LNCaP clone FGC (cell line): Measurements from ENCODE around the gene ZNF207.
"Not testable (repeated sequence)": the region's sequence is repeated elsewhere in the genome, so short reads cannot be mapped to it uniquely, and the experiment has no call there.

Source experiments
- DNase-seq: peaks from one replicate; pipeline ENCODE4 v3.0.0-alpha.2; 2011; ENCODE audit warnings: low read depth
- H3K4me3 ChIP-seq: 2 replicates; pipeline ENCODE4 v1.5.1; 2011; ENCODE audit warnings: mild to moderate bottlenecking, low read depth, low read length, control low read depth
- TF ChIP-seq, protein P1 (sequence below): IDR thresholded peaks from 2 replicates; pipeline ENCODE4 v1.5.1; 2012; ENCODE audit warnings: mild to moderate bottlenecking; ENCODE audit not compliant: control insufficient read depth, insufficient read depth; ENCODE audit errors: extremely low read depth

The ZNF207 gene

DNA sequence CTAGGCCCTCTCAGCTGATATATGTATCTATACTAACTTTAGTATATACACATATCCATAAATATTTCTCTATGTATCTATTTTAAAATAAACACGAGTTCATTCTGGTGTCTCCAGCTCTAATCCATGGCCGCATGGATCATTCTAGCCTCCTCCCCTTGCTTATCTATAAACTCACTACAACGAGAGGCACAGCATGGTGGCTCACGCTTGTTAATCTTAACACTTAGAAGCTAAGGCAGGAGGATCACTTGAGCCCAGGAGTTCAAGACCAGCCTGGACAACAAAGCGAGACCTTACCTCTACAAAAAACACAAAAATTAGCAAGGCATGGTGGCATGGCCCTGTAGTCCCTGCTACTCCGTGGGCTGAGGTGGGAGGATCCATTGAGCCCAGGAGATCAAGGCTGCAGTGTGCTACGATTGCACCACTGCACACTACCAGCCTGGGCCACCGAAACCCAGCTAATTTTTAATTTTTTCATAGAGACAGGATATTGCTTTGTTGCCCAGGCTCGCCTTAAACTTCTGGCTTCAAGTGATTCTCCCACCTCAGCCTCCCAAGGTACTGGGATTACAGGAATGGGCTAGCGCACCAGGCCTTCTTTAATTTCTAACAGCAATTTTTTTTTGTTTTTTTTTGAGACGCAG, 3.9 kb upstream of the ZNF207 start:
- no peak overlapping the region for H3K4me3 ChIP-seq
- DNase-seq: no peak
- TF ChIP-seq, protein P1, sequence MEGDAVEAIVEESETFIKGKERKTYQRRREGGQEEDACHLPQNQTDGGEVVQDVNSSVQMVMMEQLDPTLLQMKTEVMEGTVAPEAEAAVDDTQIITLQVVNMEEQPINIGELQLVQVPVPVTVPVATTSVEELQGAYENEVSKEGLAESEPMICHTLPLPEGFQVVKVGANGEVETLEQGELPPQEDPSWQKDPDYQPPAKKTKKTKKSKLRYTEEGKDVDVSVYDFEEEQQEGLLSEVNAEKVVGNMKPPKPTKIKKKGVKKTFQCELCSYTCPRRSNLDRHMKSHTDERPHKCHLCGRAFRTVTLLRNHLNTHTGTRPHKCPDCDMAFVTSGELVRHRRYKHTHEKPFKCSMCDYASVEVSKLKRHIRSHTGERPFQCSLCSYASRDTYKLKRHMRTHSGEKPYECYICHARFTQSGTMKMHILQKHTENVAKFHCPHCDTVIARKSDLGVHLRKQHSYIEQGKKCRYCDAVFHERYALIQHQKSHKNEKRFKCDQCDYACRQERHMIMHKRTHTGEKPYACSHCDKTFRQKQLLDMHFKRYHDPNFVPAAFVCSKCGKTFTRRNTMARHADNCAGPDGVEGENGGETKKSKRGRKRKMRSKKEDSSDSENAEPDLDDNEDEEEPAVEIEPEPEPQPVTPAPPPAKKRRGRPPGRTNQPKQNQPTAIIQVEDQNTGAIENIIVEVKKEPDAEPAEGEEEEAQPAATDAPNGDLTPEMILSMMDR: no peak

DNA sequence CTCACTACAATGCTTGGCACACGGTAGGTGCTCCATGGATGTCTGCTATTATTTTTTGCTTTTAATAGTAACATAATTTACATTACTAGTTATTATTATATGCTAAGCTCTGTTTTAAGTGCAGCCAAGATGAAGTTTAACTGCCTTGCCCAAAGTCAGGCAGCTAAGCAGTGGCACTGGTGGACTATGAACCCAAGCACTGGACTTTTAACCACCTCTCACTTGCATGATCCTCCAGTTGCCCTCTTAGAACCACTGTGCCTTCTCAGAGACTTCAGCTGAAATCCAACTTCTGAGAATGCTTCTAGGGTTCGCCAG, 1.5 kb upstream of the ZNF207 start:
- TF ChIP-seq, protein P1: no peak
- DNase-seq: no peak
- peak overlapping the region; percentile 99; the same call in 1 of the 2 replicates for H3K4me3 ChIP-seq

DNA sequence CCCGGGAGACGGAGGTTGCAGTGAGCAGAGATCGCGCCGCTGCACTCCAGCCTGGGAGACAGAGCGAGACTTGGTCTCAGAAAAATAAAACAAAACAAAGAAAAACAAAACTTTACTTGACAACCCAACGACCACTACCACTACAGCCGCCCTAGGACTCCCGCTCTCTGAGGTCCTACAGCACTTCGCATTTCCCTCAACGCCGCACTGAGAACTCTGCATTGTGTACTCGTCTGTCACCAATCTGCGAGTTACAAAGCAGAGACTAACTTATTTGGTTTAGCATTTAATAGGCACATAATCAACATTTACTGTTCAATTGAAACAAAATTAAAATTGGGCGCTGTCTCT, 479 bp upstream of the ZNF207 start:
- peak overlapping the region; percentile 99 for H3K4me3 ChIP-seq
- no peak for DNase-seq
- TF ChIP-seq, protein P1: no peak

DNA sequence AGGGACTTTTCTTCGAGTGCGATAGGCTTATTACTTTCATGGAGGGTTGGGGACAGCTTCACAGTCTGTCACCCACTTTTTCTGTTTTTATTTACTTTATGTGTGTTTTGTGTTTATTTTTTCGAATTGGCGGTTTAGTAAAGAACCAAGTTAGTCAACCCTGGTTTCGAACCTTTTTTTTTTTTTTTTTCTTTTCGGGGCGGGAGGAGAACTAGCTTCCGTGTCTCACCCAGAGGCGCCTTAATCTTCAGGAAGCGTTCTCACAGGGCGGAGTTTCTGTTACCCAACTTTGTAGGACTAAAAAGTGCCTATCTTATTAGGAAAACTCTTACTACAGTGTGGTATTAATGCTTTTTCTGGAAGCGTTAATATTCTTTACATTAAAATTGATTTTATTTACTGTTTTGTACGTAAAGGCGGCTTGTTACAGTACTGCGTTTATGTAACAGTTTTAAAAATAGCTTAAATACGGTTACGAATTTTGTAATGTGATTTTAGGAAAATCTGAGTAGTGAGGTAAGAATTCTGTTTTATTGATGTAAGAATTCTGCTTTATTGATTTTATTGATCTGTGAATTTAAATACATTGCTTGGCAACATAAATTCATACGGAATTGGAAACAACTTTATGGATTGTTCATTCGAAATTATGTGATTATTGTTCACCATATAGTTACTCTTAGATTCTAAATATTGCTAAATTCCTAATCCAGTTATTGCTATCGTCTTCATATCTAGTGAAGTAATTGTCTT, 885 bp downstream of the ZNF207 start:
- DNase-seq: peak; percentile 33
- TF ChIP-seq, protein P1: no peak
- peak overlapping the region; percentile 99 for H3K4me3 ChIP-seq

DNA sequence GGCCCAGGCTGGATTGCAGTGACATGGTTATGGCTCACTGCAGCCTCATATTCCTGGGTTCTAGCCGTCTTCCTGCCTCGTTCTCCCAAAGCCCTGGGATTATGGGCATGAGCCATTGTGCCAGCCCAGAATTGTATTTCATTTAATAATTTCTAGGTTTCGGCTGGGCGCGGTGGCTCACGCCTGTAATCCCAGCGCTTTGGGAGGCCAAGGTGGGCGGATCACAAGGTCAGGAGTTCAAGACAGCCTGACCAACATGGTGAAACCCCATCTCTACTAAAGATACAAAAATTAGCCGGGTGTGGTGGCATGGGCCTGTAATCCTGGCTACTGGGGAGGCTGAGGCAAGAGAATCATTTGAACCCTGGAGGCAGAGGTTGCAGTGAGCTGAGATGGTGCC, 2.8 kb downstream of the ZNF207 start:
- not testable (repeated sequence) for DNase-seq
- peak overlapping the region; percentile 99 for H3K4me3 ChIP-seq

DNA sequence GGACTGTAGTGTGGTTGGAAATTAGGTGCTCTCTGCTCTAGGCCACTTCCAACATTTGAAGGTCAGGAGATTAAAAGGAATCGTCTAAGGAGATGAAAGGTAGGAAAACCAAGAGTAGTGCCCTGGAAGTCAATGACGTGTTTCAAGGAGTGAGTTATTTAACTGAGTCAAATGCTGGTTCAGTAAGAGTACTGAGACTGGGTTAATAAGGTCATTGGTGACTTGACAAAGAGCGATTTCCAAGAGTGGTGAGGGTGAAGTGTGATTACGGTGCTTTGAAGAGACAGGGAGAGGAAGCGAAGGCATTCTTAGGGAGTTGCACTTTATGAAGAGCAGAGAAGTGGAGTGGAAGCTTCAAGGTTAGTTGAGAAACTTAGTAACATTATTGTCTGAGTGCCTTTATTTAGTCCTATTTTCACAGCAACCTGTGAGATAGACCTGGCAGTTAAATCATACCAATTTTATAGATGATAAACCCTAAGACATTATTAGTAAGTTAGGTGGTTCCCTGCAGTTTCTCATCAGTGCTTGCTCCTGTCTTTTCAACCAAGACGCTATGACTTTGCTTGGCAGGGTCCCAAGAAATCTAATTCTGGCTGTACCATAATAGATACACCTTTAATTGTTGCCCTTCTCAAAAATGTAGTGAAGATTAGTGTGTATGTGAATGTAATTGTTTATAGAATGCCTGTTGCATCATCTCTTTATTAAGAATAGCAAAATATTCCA, 5.9 kb downstream of the ZNF207 start:
- no peak for DNase-seq
- TF ChIP-seq, protein P1: no peak
- H3K4me3 ChIP-seq: no peak overlapping the region

DNA sequence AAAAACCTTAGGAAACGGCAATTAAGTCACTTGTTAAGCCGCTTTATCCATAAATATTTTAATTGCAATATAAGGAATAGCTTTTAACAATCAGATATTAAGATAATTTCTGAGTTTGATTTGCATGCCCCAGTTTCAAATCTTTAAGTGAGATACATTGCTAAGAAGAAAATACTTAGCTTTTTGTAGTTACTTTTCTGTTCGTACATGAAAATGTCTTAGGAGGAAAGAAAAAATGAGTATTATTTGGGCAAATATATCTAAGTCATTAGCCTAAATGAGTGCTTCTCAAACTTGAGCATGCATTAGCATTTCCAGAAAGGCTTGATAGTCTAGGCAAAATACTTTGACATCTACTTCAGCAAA, 6.4 kb downstream of the ZNF207 start:
- DNase-seq: no peak
- no peak overlapping the region for H3K4me3 ChIP-seq
- TF ChIP-seq, protein P1: no peak
